ACC112 (cell line): ENCODE measurements around the gene EIF5AL1.
"Not testable (repeated sequence)": the region's sequence is repeated elsewhere in the genome, so short reads cannot be mapped to it uniquely, and the experiment has no call there.

Experiments used
- H2AFZ ChIP-seq: fragments of 200-600 bp; sonication (generic); one replicate; pipeline ENCODE4 v1.6.0; 2017; ENCODE audit warnings: antibody characterized with exemption, low read length; ENCODE audit not compliant: unreplicated experiment
- H3K27ac ChIP-seq: fragments of 200-600 bp; sonication (generic); 2 replicates; pipeline ENCODE4 v1.5.1; 2014; ENCODE audit warnings: low read depth, mild to moderate bottlenecking, antibody characterized with exemption, low read length, moderate library complexity
- H3K27me3 ChIP-seq: fragments of 200-600 bp; sonication (generic); 2 replicates; pipeline ENCODE4 v1.6.1; 2014; ENCODE audit warnings: mild to moderate bottlenecking, antibody characterized with exemption, low read length, moderate library complexity, mixed read lengths; ENCODE audit not compliant: insufficient read depth
- H3K36me3 ChIP-seq: fragments of 200-600 bp; sonication (generic); 2 replicates; pipeline ENCODE4 v1.6.1; 2016; ENCODE audit warnings: mild to moderate bottlenecking, antibody characterized with exemption, low read length, moderate library complexity, mixed read lengths; ENCODE audit not compliant: insufficient read depth
- H3K4me1 ChIP-seq: fragments of 200-600 bp; sonication (generic); one replicate; pipeline ENCODE4 v1.6.1; 2016; ENCODE audit warnings: low read length, mixed read lengths; ENCODE audit not compliant: insufficient read depth, unreplicated experiment, control insufficient read depth
- H3K4me3 ChIP-seq: fragments of 200-600 bp; sonication (generic); 2 replicates; pipeline ENCODE4 v1.5.1; 2014; ENCODE audit warnings: mild to moderate bottlenecking, low read depth, low read length
- H3K79me2 ChIP-seq: fragments of 200-600 bp; sonication (generic); one replicate; pipeline ENCODE4 v1.6.0; 2016; ENCODE audit warnings: low read length; ENCODE audit not compliant: control insufficient read depth, unreplicated experiment, insufficient read depth

The EIF5AL1 gene

DNA sequence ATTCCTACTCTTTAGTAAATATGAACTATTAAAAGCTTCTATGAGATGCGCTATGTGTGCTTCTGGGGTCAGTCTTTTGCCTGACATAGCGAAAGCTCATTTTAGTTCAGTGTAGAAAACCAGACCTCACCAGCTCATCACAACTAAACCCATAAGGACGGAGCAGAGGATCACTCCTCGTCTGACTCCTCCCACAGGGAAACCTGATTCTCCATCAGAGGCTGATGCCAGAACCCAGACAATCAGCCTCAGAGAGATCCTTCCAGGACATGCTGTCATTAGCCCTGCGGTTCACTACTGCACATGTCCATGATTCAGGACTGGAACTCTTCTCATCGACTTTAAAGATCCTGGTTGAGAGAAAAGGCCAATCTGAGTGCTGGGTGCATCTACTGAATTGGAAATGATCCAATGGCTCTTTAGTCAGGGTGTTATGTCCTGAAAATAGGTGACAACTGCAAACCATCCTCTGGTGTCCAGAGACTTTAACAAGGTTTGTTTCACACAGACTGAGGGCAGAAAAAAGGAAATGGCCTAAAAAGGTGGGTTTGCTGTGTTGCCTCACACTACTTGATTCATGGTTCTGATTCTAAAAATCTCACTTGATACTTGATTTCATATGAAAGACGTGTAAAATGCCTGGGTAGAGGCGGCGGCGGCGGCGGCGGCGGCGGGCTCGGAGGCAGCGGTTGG lies at the start of gene EIF5AL1:
EIF5AL1 (plus strand) TSS at position 643 of the 693 bp plus-strand sequence. CDS start 117 bp downstream, outside the sequence.
- H3K4me1 ChIP-seq, H2AFZ ChIP-seq, H3K36me3 ChIP-seq, H3K4me3 ChIP-seq, H3K79me2 ChIP-seq, H3K27ac ChIP-seq, H3K27me3 ChIP-seq: not testable (repeated sequence)

DNA sequence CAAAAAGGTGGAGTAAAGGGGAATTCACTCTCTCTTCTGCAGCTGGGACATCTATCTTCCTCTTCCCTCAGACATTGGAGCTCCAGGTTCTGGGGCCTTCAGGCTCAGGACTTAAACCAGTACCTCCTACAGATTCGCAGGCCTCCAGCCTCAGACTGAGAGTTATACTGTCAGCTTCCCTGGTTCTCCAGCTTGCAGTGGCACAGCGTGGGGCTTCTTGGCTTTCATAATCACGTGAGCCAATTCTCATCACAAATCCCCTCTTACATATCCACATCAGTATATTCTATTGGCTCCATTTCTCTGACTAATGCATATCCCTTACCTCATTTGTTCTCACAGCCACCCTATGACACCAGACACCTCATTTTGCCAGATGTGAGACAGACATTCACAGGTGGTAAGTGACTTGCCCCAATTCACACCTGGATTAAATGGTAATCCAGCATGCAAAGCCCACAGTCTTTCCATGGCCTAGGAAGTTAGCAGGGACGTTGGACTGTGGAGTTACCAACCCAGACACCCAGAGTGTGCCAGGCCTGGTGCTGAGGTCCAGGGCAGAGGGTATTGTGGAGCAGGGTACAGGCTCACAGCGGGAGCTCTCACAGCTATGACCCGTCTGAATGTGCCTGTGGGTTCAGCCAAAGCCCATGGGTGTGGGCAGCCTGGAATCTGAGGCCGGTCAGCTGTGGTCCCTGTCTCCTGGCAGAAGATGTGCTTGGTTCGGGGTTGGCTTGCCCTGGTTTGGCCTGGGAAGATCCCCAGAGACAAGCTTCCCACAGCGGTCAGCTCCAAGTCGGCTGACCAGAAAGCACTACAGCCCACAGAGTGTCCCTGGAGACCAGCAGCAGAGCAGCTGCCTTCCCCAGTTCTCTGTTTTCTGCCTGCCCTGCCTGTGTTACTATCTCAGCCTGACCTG lies 48.5 kb upstream of the EIF5AL1 start:
- Histone ChIP-seq H2AFZ (no peak overlapping the region), H3K79me2 (no peaks in the 10 kb centered on the region), H3K27me3 (peaks cover 13% of the 10 kb centered on the region; the same call in 1 of the 2 replicates), H3K4me1 (peaks cover 14% of the 10 kb centered on the region), H3K4me3 (no peak overlapping the region), H3K27ac (no peak overlapping the region), H3K36me3 (no peaks in the 10 kb centered on the region)

DNA sequence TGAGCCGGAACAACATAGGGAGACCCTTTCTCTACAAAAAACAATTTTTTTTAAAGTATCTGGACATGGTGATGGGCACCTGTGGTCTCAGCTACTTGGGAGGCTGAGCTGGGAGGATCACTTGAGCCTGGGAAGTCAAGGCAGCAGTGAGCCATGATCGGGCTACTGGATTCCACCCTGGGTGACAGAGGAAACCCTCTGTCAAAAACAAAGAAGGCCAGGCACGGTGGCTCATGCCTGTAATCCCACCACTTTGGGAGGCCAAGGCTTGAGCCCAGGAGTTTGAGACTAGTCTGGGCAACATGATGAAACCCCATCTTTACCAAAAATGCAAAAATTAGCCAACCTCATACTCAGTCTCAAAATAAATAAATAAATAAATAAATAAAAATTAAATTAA lies 47.0 kb upstream of the EIF5AL1 start:
- Histone ChIP-seq H3K27ac (no peak overlapping the region), H2AFZ (no peak overlapping the region), H3K4me1 (peaks cover 14% of the 10 kb centered on the region), H3K79me2 (no peaks in the 10 kb centered on the region), H3K27me3 (peaks cover 13% of the 10 kb centered on the region; the same call in 1 of the 2 replicates), H3K4me3 (no peak overlapping the region), H3K36me3 (no peaks in the 10 kb centered on the region)

DNA sequence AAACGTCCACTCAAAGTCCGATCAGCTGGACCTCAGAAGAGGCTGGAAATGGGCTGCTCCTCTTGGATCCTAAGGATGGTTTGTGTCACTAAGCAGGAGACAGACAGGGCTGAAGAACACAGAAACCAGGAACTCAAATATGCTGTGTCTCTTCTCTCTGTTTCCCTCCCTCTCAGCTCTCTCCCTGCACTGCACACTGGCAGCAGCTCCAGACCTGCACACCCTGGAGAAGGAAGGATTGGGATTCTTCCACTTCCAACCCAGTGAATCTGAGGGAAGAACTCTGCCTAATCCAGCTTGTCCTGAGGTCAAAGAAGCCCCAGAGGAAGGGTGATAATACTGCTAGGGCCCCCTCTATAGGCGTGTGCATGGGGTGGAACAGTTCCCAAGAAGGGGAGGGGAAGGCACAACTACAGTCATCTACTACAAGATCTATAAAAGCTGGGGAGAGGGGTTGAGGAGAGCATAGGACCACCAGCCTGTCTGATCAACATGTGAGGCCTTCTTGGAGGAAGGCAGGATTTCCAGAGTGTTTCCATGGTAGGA lies 44.2 kb upstream of the EIF5AL1 start:
- H3K79me2 ChIP-seq = no peaks in the 10 kb centered on the region
- H3K4me1 ChIP-seq = peaks cover 14% of the 10 kb centered on the region
- H3K27me3 ChIP-seq = peaks cover 1% of the 10 kb centered on the region; the same call in 1 of the 2 replicates
- no peak overlapping the region for H2AFZ ChIP-seq
- no peak overlapping the region for H3K4me3 ChIP-seq
- H3K36me3 ChIP-seq = no peaks in the 10 kb centered on the region
- H3K27ac ChIP-seq = no peak overlapping the region

DNA sequence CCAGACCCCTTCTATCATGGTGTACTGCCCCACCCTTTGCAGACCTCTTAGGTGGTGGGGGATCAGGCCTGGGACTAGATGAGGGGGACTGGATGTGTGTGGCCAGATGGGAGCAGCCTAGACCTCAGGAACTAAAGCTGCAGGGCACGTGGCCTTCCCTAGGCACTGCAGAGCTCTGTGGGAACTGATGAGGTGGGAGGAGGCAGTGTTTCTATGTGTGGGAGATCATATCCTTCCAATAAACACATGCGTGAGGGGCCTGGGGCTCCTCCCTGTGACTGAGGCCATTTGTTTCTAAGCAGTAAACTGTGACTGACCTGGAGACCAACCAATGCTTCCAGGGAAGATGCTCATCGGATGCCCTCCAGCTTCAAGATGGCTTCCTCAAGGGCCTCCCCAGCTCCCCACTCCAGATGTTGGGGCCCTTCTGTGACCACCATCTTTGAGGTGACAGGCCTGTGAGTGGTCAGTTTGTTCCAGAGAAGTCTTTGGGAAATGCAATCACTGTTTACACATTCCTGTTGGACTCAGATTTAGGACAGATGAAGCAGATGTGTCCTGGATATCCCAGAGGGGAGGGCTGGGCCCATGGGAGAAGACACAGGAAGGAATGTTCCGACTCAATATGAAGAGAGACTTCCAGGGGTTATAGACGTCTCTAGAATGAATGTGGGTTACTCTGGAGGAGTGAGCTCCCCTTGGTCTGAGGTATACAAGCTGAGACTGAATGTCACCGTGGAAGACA lies 43.3 kb upstream of the EIF5AL1 start:
- H3K79me2 ChIP-seq = no peaks in the 10 kb centered on the region
- H3K36me3 ChIP-seq = no peaks in the 10 kb centered on the region
- H3K27ac ChIP-seq = no peak overlapping the region
- H2AFZ ChIP-seq = no peak overlapping the region
- peaks cover 11% of the 10 kb centered on the region for H3K4me1 ChIP-seq
- no peaks in the 10 kb centered on the region for H3K27me3 ChIP-seq
- no peak overlapping the region for H3K4me3 ChIP-seq

DNA sequence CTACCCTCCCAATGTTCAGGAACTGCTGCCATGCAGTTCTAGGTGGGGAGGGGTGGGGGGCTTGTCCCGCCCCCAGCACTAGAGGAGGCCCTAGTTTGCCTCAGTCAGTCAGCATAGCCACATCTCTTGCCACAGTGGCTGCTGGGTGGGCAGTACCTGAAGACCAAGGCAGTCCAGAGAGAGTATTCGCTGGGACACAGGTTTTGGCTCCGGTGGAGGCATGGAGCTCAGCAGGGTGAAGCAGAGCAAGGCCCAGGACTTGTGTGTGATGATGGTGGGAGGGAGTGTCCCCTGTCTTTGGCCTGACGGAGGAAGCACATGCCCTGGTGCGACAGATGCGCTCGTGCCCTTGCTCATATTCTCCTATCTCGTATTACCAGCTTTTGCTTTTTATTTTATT lies 42.2 kb upstream of the EIF5AL1 start:
- no peaks in the 10 kb centered on the region for H3K79me2 ChIP-seq
- 0 out of 2 replicates have a peak, but pooled peaks cover 2% of the 10 kb centered on the region for H3K27me3 ChIP-seq
- peaks cover 5% of the 10 kb centered on the region for H3K4me1 ChIP-seq
- no peak overlapping the region for H3K27ac ChIP-seq
- H2AFZ ChIP-seq = no peak overlapping the region
- no peaks in the 10 kb centered on the region for H3K36me3 ChIP-seq
- no peak overlapping the region for H3K4me3 ChIP-seq

DNA sequence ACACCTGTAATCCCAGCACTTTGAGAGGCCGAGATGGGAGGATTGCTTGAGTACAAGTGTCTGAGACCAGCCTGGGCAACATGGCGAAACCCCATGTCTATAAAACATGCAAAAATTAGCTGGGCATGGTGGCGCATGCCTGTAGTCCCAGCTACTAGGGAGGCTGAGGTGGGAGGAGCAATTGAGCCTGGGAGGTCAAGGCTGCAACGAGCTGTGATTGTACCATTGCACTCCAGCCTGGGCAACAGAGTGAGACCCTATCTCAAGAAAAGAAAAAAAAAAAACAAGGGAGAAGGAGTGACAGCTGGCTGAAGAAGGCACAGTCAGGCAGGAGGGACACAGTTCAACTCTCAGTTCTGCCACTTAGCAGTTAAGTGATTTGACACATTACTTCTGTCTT lies 40.6 kb upstream of the EIF5AL1 start:
- Histone ChIP-seq H3K36me3 (no peaks in the 10 kb centered on the region), H2AFZ (no peak overlapping the region), H3K27ac (no peak overlapping the region), H3K4me1 (peaks cover 2% of the 10 kb centered on the region), H3K27me3 (peaks cover 9% of the 10 kb centered on the region; the same call in 1 of the 2 replicates), H3K4me3 (no peak overlapping the region), H3K79me2 (no peaks in the 10 kb centered on the region)

DNA sequence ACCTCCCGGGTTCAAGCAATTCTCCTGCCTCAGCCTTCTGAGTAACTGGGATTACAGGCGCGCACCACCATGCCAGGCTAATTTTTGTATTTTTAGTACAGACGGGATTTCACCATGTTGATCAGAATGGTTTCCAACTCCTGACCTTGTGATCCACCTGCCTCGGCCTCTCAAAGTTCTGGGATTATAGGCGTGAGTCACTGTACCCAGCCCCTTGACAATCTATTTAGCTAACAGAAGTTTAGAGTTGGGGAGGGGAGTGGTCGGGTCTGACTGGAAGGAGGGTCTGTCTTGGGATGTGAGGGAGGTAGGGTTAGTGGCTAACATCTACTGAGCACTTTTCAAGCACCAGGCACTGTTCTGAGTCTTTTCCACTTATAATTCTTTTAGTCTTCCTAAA lies 39.9 kb upstream of the EIF5AL1 start:
- Histone ChIP-seq H3K4me1 (no peaks in the 10 kb centered on the region), H3K4me3 (no peak overlapping the region), H3K27ac (no peak overlapping the region), H2AFZ (no peak overlapping the region), H3K36me3 (no peaks in the 10 kb centered on the region), H3K27me3 (peaks cover 11% of the 10 kb centered on the region; the same call in 1 of the 2 replicates), H3K79me2 (no peaks in the 10 kb centered on the region)

DNA sequence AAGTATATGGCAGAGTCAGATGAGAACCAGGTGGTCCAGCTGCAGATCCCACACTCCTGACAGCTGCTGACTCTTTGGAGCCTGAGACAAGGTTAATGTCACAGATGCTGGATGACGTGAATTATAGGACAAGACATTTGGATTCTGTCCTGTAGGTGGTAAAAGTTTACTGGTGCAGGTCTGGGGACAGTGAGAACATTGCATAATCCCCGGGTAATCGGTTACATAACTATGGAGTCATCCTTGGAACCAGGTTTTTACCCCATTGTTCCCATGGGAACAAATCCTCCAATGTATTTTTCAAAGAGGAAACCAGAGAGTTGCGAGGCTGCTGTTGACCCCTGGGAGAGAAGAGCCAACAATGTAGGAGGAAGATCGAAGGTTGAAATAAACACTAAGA lies 39.4 kb upstream of the EIF5AL1 start:
- H3K4me3 ChIP-seq = no peak overlapping the region
- H3K79me2 ChIP-seq = no peaks in the 10 kb centered on the region
- peaks cover 11% of the 10 kb centered on the region; the same call in 1 of the 2 replicates for H3K27me3 ChIP-seq
- no peaks in the 10 kb centered on the region for H3K36me3 ChIP-seq
- no peak overlapping the region for H3K27ac ChIP-seq
- no peak overlapping the region for H2AFZ ChIP-seq
- H3K4me1 ChIP-seq = no peaks in the 10 kb centered on the region

DNA sequence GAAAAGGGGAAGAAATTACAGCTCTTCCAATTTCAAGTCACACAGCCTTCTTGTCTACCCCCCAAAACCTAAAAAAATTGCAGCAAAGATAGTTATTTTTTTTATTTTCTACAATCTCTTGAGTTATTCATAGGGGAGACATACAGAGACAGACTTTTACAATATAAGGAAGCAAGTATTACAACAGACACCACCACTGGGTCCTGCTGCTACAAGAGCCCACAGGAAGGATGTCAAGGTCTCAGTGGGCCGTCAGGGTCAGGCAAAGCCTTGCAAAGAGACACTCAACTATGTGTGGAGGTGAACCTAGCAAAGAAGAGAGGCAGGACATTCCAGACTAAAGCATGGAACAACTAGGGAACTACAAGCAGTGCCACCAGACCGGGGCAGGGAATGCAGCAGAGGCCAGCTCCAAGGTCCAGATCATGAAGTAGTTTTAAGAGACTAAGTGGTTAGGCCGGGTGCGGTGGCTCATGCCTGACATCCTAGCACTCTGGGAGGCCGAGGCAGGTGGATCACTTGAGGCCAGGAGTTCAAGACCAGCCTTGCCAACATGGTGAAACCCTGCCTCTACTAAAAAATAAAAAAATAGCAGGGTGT lies 38.7 kb upstream of the EIF5AL1 start:
- no peaks in the 10 kb centered on the region for H3K79me2 ChIP-seq
- no peak overlapping the region for H2AFZ ChIP-seq
- no peaks in the 10 kb centered on the region for H3K4me1 ChIP-seq
- H3K27ac ChIP-seq = no peak overlapping the region
- peaks cover 11% of the 10 kb centered on the region; the same call in 1 of the 2 replicates for H3K27me3 ChIP-seq
- H3K36me3 ChIP-seq = no peaks in the 10 kb centered on the region
- no peak overlapping the region for H3K4me3 ChIP-seq
